Measurements from ENCODE around the gene DOCK3.
A peak's percentile ranks its signal among the peaks of the same experiment; 100 is the strongest.
"Not testable (repeated sequence)": the region's sequence is repeated elsewhere in the genome, so short reads cannot be mapped to it uniquely, and the experiment has no call there.

DOCK3 gene

DNA sequence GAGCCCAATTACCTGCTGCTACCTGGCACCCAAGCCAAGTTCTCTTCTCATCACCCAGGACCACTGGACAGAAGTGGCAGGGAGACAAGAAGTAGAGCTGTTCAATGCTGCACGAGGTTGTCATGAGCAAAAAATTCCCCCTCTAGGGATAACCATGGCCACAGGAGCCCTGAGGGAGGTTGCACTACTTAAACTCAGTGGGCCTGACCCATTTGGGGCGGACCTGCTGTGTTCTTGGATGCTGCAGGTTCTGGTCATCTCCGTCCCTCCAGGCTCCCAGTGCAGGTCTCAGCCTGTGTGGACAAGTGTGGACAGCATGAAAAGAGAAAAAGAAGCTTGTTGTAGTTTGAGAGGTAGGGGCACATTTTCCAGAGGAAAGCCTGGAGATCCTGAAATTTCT is 684.3 kb downstream of the DOCK3 start:
- DNase-seq = no peak
- Histone ChIP-seq H3K27ac (no peak overlapping the region), H3K9me3 (no peaks in the 10 kb centered on the region), H3K36me3 (no peaks in the 10 kb centered on the region), H3K27me3 (no peaks in the 10 kb centered on the region), H3K4me1 (no peaks in the 10 kb centered on the region), H3K4me3 (no peak overlapping the region)
- intact Hi-C loops (cut with DNase I; ENCODE audit: low total_unique reads) = no loop called here
- no peak for TF ChIP-seq CTCF (IDR thresholded peaks at IDR 0.05)

DNA sequence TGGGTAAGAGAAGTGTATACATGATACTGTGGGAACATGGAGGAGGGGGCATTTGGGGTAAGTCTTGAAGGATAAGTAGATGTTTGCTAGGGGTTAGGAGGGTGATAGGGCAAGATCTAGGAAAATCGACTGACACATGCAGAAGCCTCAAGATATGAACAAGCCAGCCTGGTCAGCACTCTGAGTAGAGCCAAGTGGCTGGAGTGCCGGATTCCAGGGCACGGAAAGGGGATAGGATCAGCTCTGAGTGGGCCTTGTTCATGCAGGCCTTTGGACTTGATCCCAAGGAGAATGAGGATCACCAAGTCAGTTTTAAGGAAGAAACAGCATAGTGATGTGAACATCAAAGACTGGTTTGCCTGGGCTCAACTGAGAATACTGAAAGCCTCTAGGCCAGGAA is 686.1 kb downstream of the DOCK3 start:
- intact Hi-C loops (cut with DNase I; ENCODE audit: low total_unique reads) = no loop called here
- no peaks in the 10 kb centered on the region for H3K4me1 ChIP-seq
- H3K4me3 ChIP-seq = no peak overlapping the region
- H3K36me3 ChIP-seq = no peaks in the 10 kb centered on the region
- no peak overlapping the region for H3K27ac ChIP-seq
- H3K27me3 ChIP-seq = no peaks in the 10 kb centered on the region
- H3K9me3 ChIP-seq = no peaks in the 10 kb centered on the region
- TF ChIP-seq CTCF (IDR thresholded peaks at IDR 0.05) = no peak
- DNase-seq = no peak

DNA sequence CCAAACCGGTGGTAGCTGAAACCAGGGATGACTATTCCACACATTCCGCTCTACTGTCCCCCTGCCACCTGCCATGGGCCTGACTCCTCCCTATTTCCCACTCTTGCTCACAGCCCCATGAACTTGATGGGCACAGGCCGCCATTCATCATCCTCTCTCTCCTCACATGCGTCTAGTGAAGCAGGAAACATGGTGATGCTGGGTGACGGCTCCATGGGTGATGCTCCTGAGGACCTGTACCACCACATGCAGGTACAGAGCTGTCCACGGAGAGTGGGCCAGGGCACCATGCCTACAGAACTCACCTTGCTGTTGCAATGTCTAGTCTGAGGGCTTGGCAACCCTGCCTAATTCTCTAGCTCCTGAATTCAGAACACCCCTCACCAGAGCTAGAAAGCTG is 687.0 kb downstream of the DOCK3 start:
- intact Hi-C loops (cut with DNase I; ENCODE audit: low total_unique reads) = no loop called here
- no peak overlapping the region for H3K27ac ChIP-seq
- H3K4me1 ChIP-seq = no peaks in the 10 kb centered on the region
- TF ChIP-seq CTCF (IDR thresholded peaks at IDR 0.05) = no peak
- no peaks in the 10 kb centered on the region for H3K9me3 ChIP-seq
- no peak for DNase-seq
- no peaks in the 10 kb centered on the region for H3K27me3 ChIP-seq
- H3K36me3 ChIP-seq = no peaks in the 10 kb centered on the region
- H3K4me3 ChIP-seq = no peak overlapping the region

- no peaks in the 10 kb centered on the region for H3K36me3 ChIP-seq
- intact Hi-C loops (cut with DNase I; ENCODE audit: low total_unique reads) = no loop called here
- no peaks in the 10 kb centered on the region for H3K27me3 ChIP-seq
- no peak for TF ChIP-seq CTCF (IDR thresholded peaks at IDR 0.05)
- no peaks in the 10 kb centered on the region for H3K4me1 ChIP-seq
- H3K4me3 ChIP-seq = no peak overlapping the region
- no peak for DNase-seq
- H3K27ac ChIP-seq = no peak overlapping the region
- no peaks in the 10 kb centered on the region for H3K9me3 ChIP-seq
These were observed 687.7 kb downstream of the DOCK3 start for GRCh38 chr3:51362476-51362875.

GRCh38 chr3:51368276-51368675 is 693.5 kb downstream of the DOCK3 start:
- H3K9me3 ChIP-seq; H3K4me1 ChIP-seq; H3K27ac ChIP-seq; H3K27me3 ChIP-seq; H3K4me3 ChIP-seq; intact Hi-C loops (cut with DNase I; ENCODE audit: low total_unique reads); H3K36me3 ChIP-seq: not testable (repeated sequence)
- peak in 1 of 2 donors; percentile 55 for DNase-seq

GRCh38 chr3:51371943-51372557 is 697.3 kb downstream of the DOCK3 start:
- H3K4me1 ChIP-seq = no peaks in the 10 kb centered on the region
- DNase-seq = peak in 1 of 2 donors; percentile 64
- TF ChIP-seq CTCF (IDR thresholded peaks at IDR 0.05) = peak; percentile 74 to 77
- H3K9me3 ChIP-seq = no peaks in the 10 kb centered on the region
- no peaks in the 10 kb centered on the region for H3K27me3 ChIP-seq
- peaks cover 0 to 6% (median 6%) of the 10 kb centered on the region in 3 donors for H3K36me3 ChIP-seq
- no peak overlapping the region for H3K27ac ChIP-seq
- intact Hi-C loops (cut with DNase I; ENCODE audit: low total_unique reads) = loop anchor here (10.0 kb wide), 2 partner anchors 267 to 697 kb away; partner anchors contain the start of gene DOCK3
- H3K4me3 ChIP-seq = no peak overlapping the region

Measured in tibial artery (tissue), 4 donors.